Activated T-helper 1 cell treated with anti-CD3 and anti-CD28 coated beads, Interleukin-12 subunit alpha, Interleukin-12 subunit beta, Interleukin-2, Interleukin-4 antibody, amounts not matched to agents 30 ng/mL and 10 ng/mL and 1 ng/mL, durations not matched to agents 14 hours and 24 hours and 36 hours (primary cell): ENCODE data around the gene INIP. TPM values are rescaled to one million over a fixed set of nuclear protein-coding genes. Genes with fewer than 3 reads are reported as not detected.
A peak's percentile ranks its signal among the peaks of the same experiment; 100 is the strongest.
"Not testable (repeated sequence)": the region's sequence is repeated elsewhere in the genome, so short reads cannot be mapped to it uniquely, and the experiment has no call there.

Experiments used
- DNase-seq: peaks from one replicate; pipeline ENCODE4 v3.0.0; 2021; ENCODE audit warnings: low spot score
- H3K27ac Mint-ChIP-seq: one replicate; pipeline ENCODE4 v1.8.0; 2021; ENCODE audit warnings: mild to moderate bottlenecking, mixed read lengths
- H3K27me3 Mint-ChIP-seq: one replicate; pipeline ENCODE4 v1.8.0; 2022; ENCODE audit warnings: mild to moderate bottlenecking, moderate library complexity, mixed read lengths; ENCODE audit not compliant: insufficient read depth
- H3K36me3 Mint-ChIP-seq: one replicate; pipeline ENCODE4 v1.8.0; 2021; ENCODE audit warnings: low read depth, mixed read lengths
- H3K4me1 Mint-ChIP-seq: one replicate; pipeline ENCODE4 v1.8.0; 2021; ENCODE audit warnings: low read depth, mixed read lengths
- H3K4me3 Mint-ChIP-seq: one replicate; pipeline ENCODE4 v1.8.0; 2021; ENCODE audit warnings: mild to moderate bottlenecking, moderate library complexity, mixed read lengths
- H3K9me3 Mint-ChIP-seq: one replicate; pipeline ENCODE4 v1.8.0; 2021; ENCODE audit warnings: mixed read lengths
- intact Hi-C: fragments of 100-400 bp; cut with micrococcal nuclease; formaldehyde crosslinking; loops from one replicate; pipeline ENCODE4 v1.15.1; 2024
- total RNA-seq: library from RNA; stranded (reverse); gene quantifications from 2 replicates; pipeline ENCODE4 v1.2.3, GENCODE V29; 2022

The INIP gene
- total RNA-seq, 1 donor from 2014 or later: 38.3 TPM

GRCh38 chr9:112725961-112726360, 8.0 kb upstream of the INIP start:
- Mint-ChIP-seq H3K4me3 (no peak overlapping the region), H3K9me3 (no peaks in the 10 kb centered on the region), H3K27me3 (no peaks in the 10 kb centered on the region), H3K36me3 (no peaks in the 10 kb centered on the region), H3K27ac (no peak overlapping the region), H3K4me1 (no peaks in the 10 kb centered on the region)
- intact Hi-C loops: no loop called here
- DNase-seq: no peak

- H3K27me3 Mint-ChIP-seq, H3K27ac Mint-ChIP-seq, intact Hi-C loops, DNase-seq, H3K36me3 Mint-ChIP-seq, H3K9me3 Mint-ChIP-seq, H3K4me3 Mint-ChIP-seq: not testable (repeated sequence)
- H3K4me1 Mint-ChIP-seq: peaks cover 11% of the 10 kb centered on the region
Measured at GRCh38 chr9:112722749-112723148, 4.8 kb upstream of the INIP start.

- DNase-seq: no peak
- intact Hi-C loops: no loop called here
- H3K4me1 Mint-ChIP-seq: peaks cover 25% of the 10 kb centered on the region
- no peaks in the 10 kb centered on the region for H3K9me3 Mint-ChIP-seq
- no peaks in the 10 kb centered on the region for H3K27me3 Mint-ChIP-seq
- no peak overlapping the region for H3K4me3 Mint-ChIP-seq
- no peak overlapping the region for H3K27ac Mint-ChIP-seq
- H3K36me3 Mint-ChIP-seq: no peaks in the 10 kb centered on the region
Measured at GRCh38 chr9:112720113-112720780, 2.3 kb upstream of the INIP start.

- Mint-ChIP-seq H3K27me3 (no peaks in the 10 kb centered on the region), H3K4me1 (peaks cover 25% of the 10 kb centered on the region), H3K36me3 (no peaks in the 10 kb centered on the region), H3K9me3 (no peaks in the 10 kb centered on the region), H3K4me3 (no peak overlapping the region), H3K27ac (no peak overlapping the region)
- DNase-seq: no peak
- intact Hi-C loops: loop anchor here (2.0 to 10.0 kb wide), 8 partner anchors 172 to 1235 kb away; partner anchors contain the start of genes ALAD, ECPAS, FKBP15 and SLC31A1
Measured at GRCh38 chr9:112719696-112720095, 1.8 kb upstream of the INIP start.

- H3K36me3 Mint-ChIP-seq: no peaks in the 10 kb centered on the region
- no peaks in the 10 kb centered on the region for H3K27me3 Mint-ChIP-seq
- intact Hi-C loops: loop anchor here (2.0 to 10.0 kb wide), 8 partner anchors 172 to 1234 kb away; partner anchors contain the start of genes ALAD, ECPAS, FKBP15 and SLC31A1
- no peak overlapping the region for H3K4me3 Mint-ChIP-seq
- DNase-seq: no peak
- peaks cover 26% of the 10 kb centered on the region for H3K4me1 Mint-ChIP-seq
- H3K9me3 Mint-ChIP-seq: no peaks in the 10 kb centered on the region
- H3K27ac Mint-ChIP-seq: no peak overlapping the region
Measured at GRCh38 chr9:112719241-112719691, 1.3 kb upstream of the INIP start.

GRCh38 chr9:112712678-112713077, 5.2 kb downstream of the INIP start:
- peaks cover 20% of the 10 kb centered on the region for H3K36me3 Mint-ChIP-seq
- peaks cover 37% of the 10 kb centered on the region for H3K4me1 Mint-ChIP-seq
- no peak overlapping the region for H3K27ac Mint-ChIP-seq
- no peaks in the 10 kb centered on the region for H3K27me3 Mint-ChIP-seq
- H3K9me3 Mint-ChIP-seq: no peaks in the 10 kb centered on the region
- intact Hi-C loops: loop anchor here (10.0 kb wide), 1 partner anchor 512 kb away; the partner anchor contains the start of genes FKBP15 and SLC31A1
- DNase-seq: no peak
- H3K4me3 Mint-ChIP-seq: no peak overlapping the region

GRCh38 chr9:112711050-112711689, 6.7 kb downstream of the INIP start:
- no peak overlapping the region for H3K27ac Mint-ChIP-seq
- intact Hi-C loops: loop anchor here (10.0 kb wide), 1 partner anchor 514 kb away; the partner anchor contains the start of genes FKBP15 and SLC31A1
- DNase-seq: no peak
- H3K4me1 Mint-ChIP-seq: peaks cover 30% of the 10 kb centered on the region
- H3K9me3 Mint-ChIP-seq: no peaks in the 10 kb centered on the region
- no peaks in the 10 kb centered on the region for H3K27me3 Mint-ChIP-seq
- peaks cover 22% of the 10 kb centered on the region for H3K36me3 Mint-ChIP-seq
- H3K4me3 Mint-ChIP-seq: no peak overlapping the region

GRCh38 chr9:112705768-112706427, 12.0 kb downstream of the INIP start:
- no peak for DNase-seq
- Mint-ChIP-seq H3K4me1 (peaks cover 12% of the 10 kb centered on the region), H3K27ac (peak overlapping the region; percentile 5), H3K36me3 (peaks cover 18% of the 10 kb centered on the region), H3K27me3 (no peaks in the 10 kb centered on the region), H3K9me3 (no peaks in the 10 kb centered on the region), H3K4me3 (no peak overlapping the region)
- intact Hi-C loops: no loop called here

- intact Hi-C loops: no loop called here
- H3K4me1 Mint-ChIP-seq: peaks cover 24% of the 10 kb centered on the region
- DNase-seq: no peak
- peaks cover 22% of the 10 kb centered on the region for H3K36me3 Mint-ChIP-seq
- H3K4me3 Mint-ChIP-seq: no peak overlapping the region
- no peaks in the 10 kb centered on the region for H3K9me3 Mint-ChIP-seq
- H3K27me3 Mint-ChIP-seq: no peaks in the 10 kb centered on the region
- H3K27ac Mint-ChIP-seq: no peak overlapping the region
Measured at GRCh38 chr9:112703304-112703703, 14.6 kb downstream of the INIP start.

GRCh38 chr9:112700085-112700484, 17.8 kb downstream of the INIP start:
- Mint-ChIP-seq H3K9me3 (no peaks in the 10 kb centered on the region), H3K36me3 (peaks cover 20% of the 10 kb centered on the region), H3K27ac (no peak overlapping the region), H3K4me3 (no peak overlapping the region), H3K4me1 (peaks cover 14% of the 10 kb centered on the region), H3K27me3 (no peaks in the 10 kb centered on the region)
- intact Hi-C loops: no loop called here
- no peak for DNase-seq

GRCh38 chr9:112699230-112699629, 18.7 kb downstream of the INIP start:
- no peak overlapping the region for H3K27ac Mint-ChIP-seq
- H3K4me3 Mint-ChIP-seq: no peak overlapping the region
- peaks cover 20% of the 10 kb centered on the region for H3K36me3 Mint-ChIP-seq
- peaks cover 14% of the 10 kb centered on the region for H3K4me1 Mint-ChIP-seq
- no peaks in the 10 kb centered on the region for H3K9me3 Mint-ChIP-seq
- no peaks in the 10 kb centered on the region for H3K27me3 Mint-ChIP-seq
- intact Hi-C loops: no loop called here
- DNase-seq: no peak

GRCh38 chr9:112696461-112696860, 21.5 kb downstream of the INIP start:
- Mint-ChIP-seq H3K36me3 (peaks cover 34% of the 10 kb centered on the region), H3K27me3 (no peaks in the 10 kb centered on the region)
- intact Hi-C loops: no loop called here

More at GRCh38 chr9:112696461-112696860, 21.5 kb downstream of the INIP start:
- H3K9me3 Mint-ChIP-seq: no peaks in the 10 kb centered on the region
- peaks cover 15% of the 10 kb centered on the region for H3K4me1 Mint-ChIP-seq
- no peak for DNase-seq
- no peak overlapping the region for H3K4me3 Mint-ChIP-seq
- no peak overlapping the region for H3K27ac Mint-ChIP-seq
